ENCODE data around the gene OR52M1.
"Not testable (repeated sequence)": the region's sequence is repeated elsewhere in the genome, so short reads cannot be mapped to it uniquely, and the experiment has no call there.

The OR52M1 gene

DNA sequence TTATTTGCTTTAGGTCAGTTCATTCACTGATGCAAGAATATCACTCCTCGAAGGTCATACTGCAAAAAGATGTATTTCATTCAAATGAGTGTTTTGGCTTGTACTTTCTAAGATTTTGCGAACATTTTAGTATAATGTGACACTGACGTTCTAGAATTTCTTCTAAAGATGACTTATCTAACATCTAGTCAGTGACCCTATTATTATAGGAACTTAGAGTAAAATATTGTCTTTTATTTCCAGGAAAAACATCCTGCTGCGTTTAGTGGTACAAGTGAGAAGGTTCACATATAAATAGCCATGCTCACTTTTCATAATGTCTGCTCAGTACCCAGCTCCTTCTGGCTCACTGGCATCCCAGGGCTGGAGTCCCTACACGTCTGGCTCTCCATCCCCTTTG lies at the start of gene OR52M1:
Gene OR52M1 (plus strand): TSS at position 301 of the 400 bp plus-strand sequence. CDS start 0 bp downstream, at position 301.
- DNase-seq (no peak), ATAC-seq (no peak)

- DNase-seq (no peak), ATAC-seq (no peak)
These were observed 49.5 kb upstream of the OR52M1 start for GRCh38 chr11:4495487-4495886.

DNA sequence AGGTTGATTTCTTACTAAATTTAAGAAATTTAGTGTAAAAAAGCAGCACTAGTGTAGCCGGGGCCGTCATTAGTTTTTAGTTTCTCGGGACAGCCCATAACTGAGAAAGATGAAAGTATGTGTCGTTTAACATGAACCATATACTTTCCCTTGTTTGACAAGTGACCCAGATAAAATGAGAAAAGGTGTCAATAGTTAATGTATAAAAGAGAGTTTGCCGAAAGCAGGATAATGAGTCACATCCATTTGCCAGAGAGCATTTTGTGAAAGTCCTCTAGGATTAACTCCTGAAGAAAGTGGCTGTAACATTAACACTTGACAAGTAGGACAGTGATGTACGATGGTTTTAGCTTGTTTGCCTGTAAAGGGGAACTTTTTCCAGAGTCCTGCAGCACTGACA lies 49.0 kb upstream of the OR52M1 start:
- ATAC-seq (no peak), DNase-seq (no peak)

DNA sequence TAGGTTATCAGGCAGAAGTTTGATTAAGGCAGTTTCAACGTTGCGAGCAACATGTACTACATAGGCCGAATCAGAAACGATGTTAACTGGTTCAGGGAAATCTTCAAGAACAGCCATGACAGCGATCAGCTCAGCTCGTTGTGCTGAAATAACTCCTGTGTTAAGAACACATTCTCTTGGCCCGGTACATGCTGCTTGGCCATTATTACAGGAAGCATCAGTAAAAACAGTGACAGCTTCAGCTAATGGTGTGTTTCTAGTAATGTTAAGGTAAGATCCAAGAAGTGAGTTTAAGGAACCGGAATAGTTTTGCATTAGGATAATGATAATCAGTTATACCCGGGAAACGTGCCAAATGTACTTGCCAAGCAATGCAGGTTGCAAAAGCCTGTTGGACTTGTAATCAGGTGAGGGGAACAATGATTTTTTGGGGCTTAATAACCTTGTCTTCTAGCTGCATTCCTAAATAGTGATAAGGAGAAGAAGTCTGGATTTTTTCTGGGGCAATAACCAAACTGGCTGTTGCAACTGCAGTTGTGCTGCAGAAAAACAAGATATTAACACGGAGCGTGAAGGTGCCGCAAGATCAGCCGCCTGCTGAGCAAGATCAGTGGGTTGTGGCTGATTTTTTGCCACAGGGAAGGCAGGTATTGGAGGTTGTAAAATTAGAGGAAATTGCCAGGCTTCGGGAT lies 48.3 kb upstream of the OR52M1 start:
- DNase-seq (no peak), ATAC-seq (no peak)

GRCh38 chr11:4508886-4509285 lies 36.1 kb upstream of the OR52M1 start:
- ATAC-seq (no peak), DNase-seq (no peak)

GRCh38 chr11:4511282-4512245 lies 33.4 kb upstream of the OR52M1 start:
- ATAC-seq (no peak), DNase-seq (no peak)

DNA sequence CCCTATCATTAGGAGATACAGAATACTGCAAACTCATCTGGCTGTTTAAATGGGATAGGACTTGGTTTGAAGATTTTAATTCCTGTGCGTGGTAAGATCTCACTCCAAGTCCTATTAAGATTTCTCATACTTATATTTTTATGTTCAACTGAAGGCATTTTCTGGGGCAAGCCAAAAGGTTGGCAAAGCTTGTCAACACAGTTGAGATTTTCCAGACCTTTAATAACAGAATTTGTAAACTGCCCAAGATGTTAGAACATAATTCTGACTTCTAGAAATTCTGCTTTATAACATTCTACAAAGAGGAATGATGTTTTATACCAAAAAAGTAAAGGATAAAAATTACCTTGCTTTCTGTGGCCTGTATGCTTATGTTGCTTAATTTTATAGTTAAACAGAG lies 30.8 kb upstream of the OR52M1 start:
- DNase-seq (no peak), ATAC-seq (no peak)

- DNase-seq = no peak
- ATAC-seq = no peak
These were observed 22.7 kb upstream of the OR52M1 start for GRCh38 chr11:4522339-4522738.

DNA sequence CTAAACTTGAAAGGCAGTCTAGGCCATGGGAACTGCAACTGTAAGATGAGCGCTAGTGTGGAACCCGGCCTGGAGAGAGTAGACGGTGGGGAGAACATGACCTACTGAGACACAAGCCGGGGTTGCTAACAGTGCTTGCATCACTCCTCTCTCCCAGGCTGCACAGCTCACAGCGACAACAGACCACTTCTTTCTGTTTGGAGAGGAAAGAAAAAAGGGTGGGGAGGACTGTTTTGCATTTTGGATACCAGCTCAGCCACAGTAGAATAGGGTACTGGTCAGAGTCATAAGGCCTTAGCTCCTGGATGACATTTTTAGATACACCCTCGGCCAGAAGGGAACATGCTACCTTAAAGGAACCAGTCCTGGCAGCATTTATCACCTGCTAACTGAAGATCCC lies 22.2 kb upstream of the OR52M1 start:
- no peak for ATAC-seq
- DNase-seq = no peak

GRCh38 chr11:4523666-4524065 lies 21.3 kb upstream of the OR52M1 start:
- ATAC-seq = no peak
- DNase-seq = no peak

- ATAC-seq (no peak), DNase-seq (no peak)
These were observed 17.1 kb upstream of the OR52M1 start for GRCh38 chr11:4527926-4528325.

DNA sequence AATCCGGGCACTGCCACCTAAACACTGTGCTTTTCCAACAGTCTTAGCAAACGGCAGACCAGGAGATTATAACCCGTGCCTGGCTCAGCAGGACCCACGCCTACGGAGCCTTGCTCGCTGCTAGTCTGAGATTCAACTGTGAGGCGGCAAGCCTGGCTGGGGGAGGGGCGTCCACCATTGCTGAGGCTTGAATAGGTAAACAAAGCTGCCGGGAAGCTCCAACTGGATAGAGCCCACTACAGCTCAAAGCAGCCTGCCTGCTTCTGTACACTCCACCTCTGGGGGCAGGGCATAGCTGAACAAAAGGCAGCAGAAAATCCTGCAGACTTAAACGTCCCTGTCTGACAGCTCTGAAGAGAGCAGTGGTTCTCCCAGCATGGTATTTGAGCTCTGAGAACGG lies 13.3 kb upstream of the OR52M1 start:
- DNase-seq, ATAC-seq: not testable (repeated sequence)

- DNase-seq (peak; percentile 38), ATAC-seq (peak; percentile 63)
These were observed 5.3 kb upstream of the OR52M1 start for GRCh38 chr11:4539603-4540219.

DNA sequence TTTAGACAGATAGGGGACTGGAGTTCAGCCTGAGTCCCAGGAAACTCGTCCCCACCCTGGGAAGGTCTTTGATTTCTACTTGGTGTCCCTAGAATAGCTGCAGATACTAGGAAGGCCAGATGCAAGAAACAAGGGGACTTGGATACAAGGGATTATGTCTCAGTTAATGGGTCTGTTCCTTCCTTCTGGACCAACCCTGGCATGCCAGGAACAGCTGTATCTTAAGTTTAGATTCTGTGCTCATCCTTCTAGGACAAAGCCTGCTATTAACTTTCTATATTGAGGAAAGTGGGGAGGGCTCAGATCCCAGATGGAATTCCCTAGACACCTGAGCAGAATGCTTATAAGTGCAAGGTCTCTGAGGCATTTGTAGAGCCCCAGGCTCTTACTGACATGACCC lies 3.9 kb upstream of the OR52M1 start:
- no peak for DNase-seq
- no peak for ATAC-seq

DNA sequence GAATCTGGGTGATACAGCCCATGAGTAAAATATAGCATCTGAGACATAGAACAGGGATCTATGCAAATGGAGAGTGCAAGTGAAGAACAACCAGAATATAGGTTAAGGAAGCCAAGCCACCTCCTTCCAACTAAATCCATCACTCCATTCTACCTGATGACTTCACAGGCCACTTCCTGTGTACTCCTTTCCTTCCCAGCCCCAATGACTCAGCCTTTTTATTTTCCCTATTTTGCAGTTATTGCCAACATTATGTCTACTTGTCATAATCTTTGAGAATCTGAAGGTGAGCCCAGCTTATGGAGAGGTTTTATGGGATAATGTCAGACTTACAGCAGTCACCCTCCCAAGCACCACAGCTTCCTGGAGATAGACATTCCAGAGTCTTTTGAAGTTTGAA lies 1.4 kb upstream of the OR52M1 start:
- no peak for ATAC-seq
- no peak for DNase-seq

GRCh38 chr11:4546878-4547277 lies 1.9 kb downstream of the OR52M1 start:
- ATAC-seq = no peak
- no peak for DNase-seq

DNA sequence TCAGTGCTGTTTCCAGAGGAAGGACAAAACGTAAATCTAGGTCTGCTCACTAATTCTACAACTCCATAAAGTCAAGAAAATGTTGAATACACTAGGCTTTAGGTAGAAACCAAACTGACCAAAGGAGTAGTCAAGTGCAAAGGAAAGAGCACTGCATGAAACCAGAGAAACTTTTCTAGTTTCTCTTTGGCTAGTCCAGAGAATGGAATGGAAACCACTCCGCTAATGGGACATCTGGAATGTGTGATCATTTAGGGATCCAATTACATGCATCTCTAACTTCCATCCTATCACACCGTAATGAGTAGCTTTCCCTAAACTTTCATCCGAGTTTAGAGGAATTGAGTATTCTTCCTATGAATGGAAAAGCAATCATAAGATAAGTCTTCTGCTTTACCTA lies 2.4 kb downstream of the OR52M1 start:
- no peak for ATAC-seq

GRCh38 chr11:4551346-4551979 lies 6.5 kb downstream of the OR52M1 start:
- DNase-seq (no peak), ATAC-seq (no peak)

More for the DNA sequence above, 2.4 kb downstream of the OR52M1 start:
- DNase-seq = no peak

DNA sequence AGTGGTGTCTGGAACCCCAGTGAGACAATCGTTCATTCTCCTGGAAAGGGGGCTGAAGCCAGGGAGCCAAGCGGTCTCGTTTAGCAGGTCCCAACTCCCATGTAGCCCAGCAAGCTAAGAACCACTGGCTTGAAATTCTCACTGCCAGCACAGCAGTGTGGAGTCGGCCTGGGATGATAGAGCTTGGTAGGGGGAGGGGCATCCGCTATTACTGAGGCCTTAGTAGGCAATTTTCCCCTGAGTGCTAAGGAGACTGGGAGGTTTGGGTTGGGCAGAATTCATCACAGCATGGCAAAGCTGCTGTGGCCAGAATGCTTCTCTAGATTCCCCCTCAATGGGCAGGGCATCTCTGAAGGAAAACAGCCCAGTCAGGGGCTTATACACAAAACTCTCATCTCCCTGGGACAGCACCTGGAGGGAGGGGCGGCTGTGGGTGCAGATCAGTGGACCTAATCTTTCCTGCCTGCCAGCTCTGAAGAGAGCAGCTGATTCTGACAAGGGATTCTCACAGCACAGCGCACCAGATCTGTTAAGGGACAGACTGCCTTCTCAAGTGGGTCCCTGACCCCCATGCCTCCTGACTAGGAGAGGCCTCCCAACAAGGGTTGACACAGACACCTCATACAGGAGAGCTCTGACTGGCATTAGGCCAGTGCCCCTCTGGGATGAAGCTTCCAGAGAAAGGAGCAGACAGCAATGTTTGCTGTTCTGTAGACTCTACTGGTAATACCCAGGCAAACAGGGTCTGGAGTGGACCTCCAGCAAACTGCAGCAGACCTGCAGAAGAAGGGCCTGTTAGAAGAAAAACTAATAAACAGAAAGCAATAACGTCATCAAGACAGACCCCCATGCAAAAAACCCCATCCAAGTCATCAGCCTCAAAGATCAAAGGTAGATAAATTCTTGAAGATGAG lies 14.8 kb downstream of the OR52M1 start:
- DNase-seq (no peak), ATAC-seq (no peak)

DNA sequence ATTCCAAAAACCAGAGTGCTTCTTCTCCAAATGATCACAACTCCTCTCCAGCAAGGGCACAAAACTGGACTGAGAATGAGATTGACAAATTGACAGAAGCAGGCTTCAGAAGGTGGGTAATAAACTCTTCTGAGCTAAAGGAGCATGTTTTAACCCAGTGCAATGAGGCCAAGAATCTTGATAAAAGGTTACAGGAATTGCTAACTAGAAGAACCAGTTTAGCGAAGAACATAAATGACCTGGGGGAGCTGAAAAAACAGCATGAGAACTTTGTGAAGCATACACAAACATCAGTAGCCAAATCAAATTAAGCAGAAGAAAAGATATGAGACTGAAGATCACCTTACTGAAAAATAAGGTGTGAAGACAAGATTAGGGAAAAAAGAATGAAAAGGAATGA lies 15.5 kb downstream of the OR52M1 start:
- no peak for ATAC-seq
- DNase-seq = no peak

DNA sequence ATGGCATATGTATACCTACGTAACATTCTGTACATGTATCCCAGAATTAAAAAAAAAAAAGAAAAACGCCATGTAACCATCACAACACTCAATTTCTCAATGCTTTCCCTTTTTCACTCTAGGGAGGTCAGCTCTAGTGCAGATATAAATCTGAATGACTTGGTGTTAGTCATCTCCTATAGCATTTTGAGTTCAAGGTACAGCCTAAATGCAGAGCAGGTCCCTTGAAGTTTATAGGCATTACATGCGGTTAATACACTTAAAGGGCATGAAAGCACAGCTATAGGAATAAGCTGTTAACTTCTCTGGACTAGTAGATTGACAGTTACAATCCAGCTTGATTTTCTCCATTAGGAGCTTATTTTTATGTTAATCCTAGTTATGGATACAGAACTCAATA lies 20.4 kb downstream of the OR52M1 start:
- ATAC-seq (no peak), DNase-seq (no peak)

Data from stimulated activated naive CD8-positive, alpha-beta T cell treated with anti-CD3 and anti-CD28 coated beads, Interleukin-15, Interleukin-2, amounts not matched to agents 100 U/mL and 50 U/mL, for 24 hours (primary cell).